H9 (cell line): ENCODE data around the gene AKR7A3. TPM values are rescaled to one million over a fixed set of nuclear protein-coding genes. Genes with fewer than 3 reads are reported as not detected.

Source experiments
- DNase-seq: peaks from one replicate; pipeline ENCODE4 v3.0.0-alpha.2; 2017
- H2AFZ ChIP-seq: one replicate; pipeline ENCODE4 v1.6.1; 2013; ENCODE audit warnings: mild to moderate bottlenecking, low read length, control low read depth, moderate library complexity
- H2AK5ac ChIP-seq: 2 replicates; pipeline ENCODE4 v1.6.1; 2013; ENCODE audit warnings: low read length, control low read depth, mixed read lengths; ENCODE audit not compliant: insufficient read length
- H2BK120ac ChIP-seq: one replicate; pipeline ENCODE4 v1.6.1; 2013; ENCODE audit warnings: low read depth, mild to moderate bottlenecking, low read length, control low read depth, inconsistent platforms; ENCODE audit not compliant: poor library complexity, severe bottlenecking
- H2BK12ac ChIP-seq: 2 replicates; pipeline ENCODE4 v1.6.1; 2013; ENCODE audit warnings: low read length, control low read depth, mixed read lengths, low read depth; ENCODE audit not compliant: insufficient read length
- H2BK15ac ChIP-seq: 2 replicates; pipeline ENCODE4 v1.6.1; 2013; ENCODE audit warnings: low read depth, low read length, control low read depth
- H2BK20ac ChIP-seq: one replicate; pipeline ENCODE4 v1.6.1; 2013; ENCODE audit warnings: low read depth, mild to moderate bottlenecking, low read length, control low read depth, inconsistent platforms; ENCODE audit not compliant: poor library complexity, severe bottlenecking
- H2BK5ac ChIP-seq: 2 replicates; pipeline ENCODE4 v1.6.1; 2013; ENCODE audit warnings: low read length, control low read depth, mixed read lengths; ENCODE audit not compliant: insufficient read length
- H3K14ac ChIP-seq: 2 replicates; pipeline ENCODE4 v1.6.1; 2013; ENCODE audit warnings: low read length, control low read depth; ENCODE audit not compliant: insufficient read depth
- H3K18ac ChIP-seq: 2 replicates; pipeline ENCODE4 v1.6.1; 2013; ENCODE audit warnings: low read depth, mild to moderate bottlenecking, mixed read lengths, low read length, control low read depth; ENCODE audit not compliant: insufficient read length
- H3K23ac ChIP-seq: 2 replicates; pipeline ENCODE4 v1.6.1; 2013; ENCODE audit warnings: low read length, control low read depth, mixed read lengths, low read depth; ENCODE audit not compliant: insufficient read length
- H3K23me2 ChIP-seq: 2 replicates; pipeline ENCODE4 v1.6.1; 2013; ENCODE audit warnings: low read depth, mild to moderate bottlenecking, mixed read lengths, low read length, control low read depth; ENCODE audit not compliant: insufficient read length, poor library complexity, severe bottlenecking
- H3K27ac ChIP-seq: 2 replicates; pipeline ENCODE4 v1.5.1; 2013; ENCODE audit warnings: low read length, control low read depth, mixed read lengths, low read depth; ENCODE audit not compliant: insufficient read length
- H3K27me3 ChIP-seq: 2 replicates; pipeline ENCODE4 v1.6.1; 2013; ENCODE audit warnings: low read length, control low read depth, inconsistent platforms; ENCODE audit not compliant: insufficient read depth
- H3K4ac ChIP-seq: 2 replicates; pipeline ENCODE4 v1.6.1; 2013; ENCODE audit warnings: low read depth, mild to moderate bottlenecking, control low read depth, inconsistent platforms, low read length, moderate library complexity
- H3K4me1 ChIP-seq: 2 replicates; pipeline ENCODE4 v1.6.1; 2013; ENCODE audit warnings: low read length, control low read depth, inconsistent platforms; ENCODE audit not compliant: insufficient read depth
- H3K4me2 ChIP-seq: 2 replicates; pipeline ENCODE4 v1.6.1; 2013; ENCODE audit warnings: low read length, control low read depth, mixed read lengths; ENCODE audit not compliant: insufficient read length, insufficient read depth
- H3K56ac ChIP-seq: 2 replicates; pipeline ENCODE4 v1.6.1; 2013; ENCODE audit warnings: low read depth, mild to moderate bottlenecking, mixed read lengths, low read length, control low read depth; ENCODE audit not compliant: insufficient read length
- H3K79me1 ChIP-seq: 2 replicates; pipeline ENCODE4 v1.6.1; 2013; ENCODE audit warnings: low read depth, mild to moderate bottlenecking, moderate library complexity, low read length, control low read depth, inconsistent platforms; ENCODE audit not compliant: insufficient read depth, poor library complexity, severe bottlenecking
- H3K79me2 ChIP-seq: 2 replicates; pipeline ENCODE4 v1.6.1; 2013; ENCODE audit warnings: low read length, control low read depth, inconsistent platforms; ENCODE audit not compliant: insufficient read depth
- H3K9ac ChIP-seq: 2 replicates; pipeline ENCODE4 v1.6.1; 2013; ENCODE audit warnings: low read length, control low read depth, mixed read lengths; ENCODE audit not compliant: insufficient read length; ENCODE audit errors: extremely low read depth
- H3K9me3 ChIP-seq: one replicate; pipeline ENCODE4 v1.6.1; 2013; ENCODE audit warnings: low read depth, low read length, inconsistent platforms; ENCODE audit not compliant: control insufficient read depth
- H3T11ph ChIP-seq: one replicate; pipeline ENCODE4 v1.6.1; 2013; ENCODE audit warnings: mild to moderate bottlenecking, low read length, control low read depth, inconsistent platforms
- H4K20me1 ChIP-seq: one replicate; pipeline ENCODE4 v1.6.1; 2013; ENCODE audit not compliant: control insufficient read depth, insufficient read length, insufficient read depth
- H4K5ac ChIP-seq: 2 replicates; pipeline ENCODE4 v1.6.1; 2013; ENCODE audit warnings: low read depth, mild to moderate bottlenecking, mixed read lengths, low read length, control low read depth; ENCODE audit not compliant: insufficient read length
- H4K8ac ChIP-seq: replicated peaks from 2 replicates; pipeline ENCODE4 v1.6.1; 2013; ENCODE audit warnings: low read length, control low read depth, mixed read lengths, low read depth; ENCODE audit not compliant: insufficient read length
- H4K91ac ChIP-seq: 2 replicates; pipeline ENCODE4 v1.6.1; 2013; ENCODE audit warnings: low read depth, mild to moderate bottlenecking, moderate library complexity, mixed read lengths, low read length, control low read depth; ENCODE audit not compliant: insufficient read length
- H3K27ac Mint-ChIP-seq, 3 experiments: 2 replicates in 2 of 3; 3 replicates in 1 of 3; pipeline ENCODE4 v1.8.0; 2020 to 2021; ENCODE audit warnings: mixed read lengths in 3 of 3, mild to moderate bottlenecking in 1 of 3, moderate library complexity in 1 of 3
- H3K27me3 Mint-ChIP-seq: 2 replicates; pipeline ENCODE4 v1.8.0; 2021; ENCODE audit warnings: low read depth, mild to moderate bottlenecking, moderate library complexity, mixed read lengths
- H3K36me3 Mint-ChIP-seq, 3 experiments: 2 replicates in 2 of 3; 3 replicates in 1 of 3; pipeline ENCODE4 v1.8.0; 2020 to 2021; ENCODE audit warnings: low read depth in 3 of 3, mixed read lengths in 3 of 3; ENCODE audit not compliant: insufficient read depth in 1 of 3
- H3K4me1 Mint-ChIP-seq, 2 experiments: 2 replicates each; pipeline ENCODE4 v1.8.0; 2020; ENCODE audit warnings: mixed read lengths in 2 of 2
- H3K4me3 Mint-ChIP-seq, 2 experiments: 2 replicates in 1 of 2; 3 replicates in 1 of 2; pipeline ENCODE4 v1.8.0; 2020 to 2021; ENCODE audit warnings: mild to moderate bottlenecking in 2 of 2, mixed read lengths in 2 of 2, moderate library complexity in 1 of 2
- H3K9me3 Mint-ChIP-seq, 2 experiments: 2 replicates in 1 of 2; 3 replicates in 1 of 2; pipeline ENCODE4 v1.8.0; 2020; ENCODE audit warnings: mild to moderate bottlenecking in 2 of 2, mixed read lengths in 2 of 2, moderate library complexity in 1 of 2
- CTCF ChIP-seq: fragments of 200-600 bp; sonication (generic); conservative IDR thresholded peaks from 3 replicates; pipeline ENCODE4 v1.8.0; 2021; ENCODE audit warnings: antibody characterized with exemption, mild to moderate bottlenecking
- WGBS: extraction: QIAGEN DNeasy Blood & Tissue Kit; methylation state at CpG from one replicate; pipeline ENCODE4 v1.1.7; 2013; ENCODE audit warnings: missing lambda C conversion rate, low lambda C conversion rate, mixed read lengths; ENCODE audit not compliant: insufficient read length; ENCODE audit errors: extremely low coverage; 5-methylcytosine and 5-hydroxymethylcytosine counted together
- total RNA-seq: library from RNA; stranded (reverse); gene quantifications from 2 replicates; pipeline ENCODE4 v1.2.1, GENCODE V29; 2021

Gene AKR7A3
- total RNA-seq, 1 experiment from 2014 or later = 0.74 TPM

GRCh38 chr1:19337289-19337688 lies 48.7 kb upstream of the AKR7A3 start:
- no peak overlapping the region for H3K9ac ChIP-seq
- peaks cover 2% of the 10 kb centered on the region; the same call in 1 of the 2 replicates for H3K4me1 ChIP-seq
- Mint-ChIP-seq H3K27me3 (no peaks in the 10 kb centered on the region), H3K4me3 (no peak overlapping the region; a peak in 1 of 5 replicates), H3K36me3 (peaks cover 2 to 37% (median 6%) of the 10 kb centered on the region in 3 experiments), H3K4me1 (peaks cover 22 to 35% of the 10 kb centered on the region in 2 experiments), H3K27ac (peak overlapping the region; percentile 17 to 98 (median 79); a peak in 3 of 7 replicates), H3K9me3 (no peaks in the 10 kb centered on the region)
- no peak overlapping the region for H2AK5ac ChIP-seq
- H3K27ac ChIP-seq = no peak overlapping the region
- H3K14ac ChIP-seq = no peak overlapping the region
- H4K5ac ChIP-seq = no peak overlapping the region
- H4K8ac ChIP-seq = no peak overlapping the region
- H3T11ph ChIP-seq = no peak overlapping the region
- no peak overlapping the region for H2BK15ac ChIP-seq
- H2BK20ac ChIP-seq = no peak overlapping the region
- H2AFZ ChIP-seq = no peak overlapping the region
- H2BK120ac ChIP-seq = no peak overlapping the region
- H3K18ac ChIP-seq = no peak overlapping the region
- no peak overlapping the region for H2BK5ac ChIP-seq
- no peak for TF ChIP-seq CTCF
- H4K20me1 ChIP-seq = no peaks in the 10 kb centered on the region
- WGBS = no CpG with 5 or more reads among the region's 4 CpGs
- H3K23ac ChIP-seq = no peak overlapping the region
- no peaks in the 10 kb centered on the region for H3K79me1 ChIP-seq
- no peak for DNase-seq
- peak overlapping the region; percentile 2 for H2BK12ac ChIP-seq
- no peaks in the 10 kb centered on the region for H3K9me3 ChIP-seq
- peak overlapping the region; percentile 51; the same call in 1 of the 2 replicates for H3K4ac ChIP-seq
- no peaks in the 10 kb centered on the region for H3K27me3 ChIP-seq
- peak overlapping the region; percentile 40 for H4K91ac ChIP-seq
- H3K79me2 ChIP-seq = no peaks in the 10 kb centered on the region
- no peak overlapping the region for H3K4me2 ChIP-seq
- H3K56ac ChIP-seq = no peak overlapping the region
- no peaks in the 10 kb centered on the region for H3K23me2 ChIP-seq
